OCI-LY1 (cell line): ENCODE data around the gene GAPVD1.

Source experiments
- CTCF ChIP-seq: fragments of 200-600 bp; sonication (generic), shearing (Covaris generic); IDR thresholded peaks from 2 replicates; pipeline ENCODE4 v1.5.1; 2017; ENCODE audit warnings: mild to moderate bottlenecking, antibody characterized with exemption, low read length, moderate library complexity, mixed read lengths
- EZH2 ChIP-seq: fragments of 200-600 bp; sonication (generic), shearing (Covaris generic); IDR thresholded peaks from 2 replicates; pipeline ENCODE4 v1.8.0; 2017; ENCODE audit warnings: borderline replicate concordance, mixed run types, mild to moderate bottlenecking, antibody characterized with exemption, low read length, moderate library complexity, mixed read lengths

- TF ChIP-seq CTCF, result no peak
- TF ChIP-seq EZH2, result no peak
Measured at GRCh38 chr9:125317704-125318103, 56.1 kb downstream of the GAPVD1 start.
